AG09319 (cell line): ENCODE data around the gene TJP2.

Source experiments
- DNase-seq: peaks from one replicate; pipeline ENCODE4 v3.0.0-alpha.2; 2010; ENCODE audit warnings: low read depth; ENCODE audit errors: extremely low read depth
- CTCF ChIP-seq: IDR thresholded peaks from 2 replicates; pipeline ENCODE4 v1.5.1; 2011; ENCODE audit warnings: low read depth, mild to moderate bottlenecking, inconsistent platforms, low read length, moderate library complexity

The TJP2 gene

GRCh38 chr9:69261636-69262035 is 87.6 kb downstream of the TJP2 start:
- TF ChIP-seq CTCF: no peak
- DNase-seq: no peak

DNA sequence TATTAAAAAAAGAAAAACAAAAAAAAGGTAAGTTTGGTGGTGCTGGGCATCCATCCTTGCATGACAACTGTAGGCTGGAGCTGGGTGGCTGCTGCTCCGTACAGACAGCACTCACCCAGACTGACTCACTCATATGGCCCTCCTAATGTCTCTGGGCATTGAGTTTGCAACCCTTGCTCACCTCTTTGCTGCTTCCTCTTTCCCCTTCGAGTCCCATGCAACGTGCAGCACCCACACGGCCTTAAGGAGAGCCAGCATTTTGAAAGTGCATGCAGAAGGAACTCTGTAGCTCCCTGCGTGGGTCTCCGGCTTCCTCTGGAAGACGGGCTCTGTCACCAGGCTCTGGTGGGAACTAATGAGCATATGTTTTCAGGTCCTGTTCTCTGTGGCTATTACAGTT is 90.4 kb downstream of the TJP2 start:
- TF ChIP-seq CTCF: no peak
- no peak for DNase-seq

GRCh38 chr9:69265891-69266290 is 91.8 kb downstream of the TJP2 start:
- no peak for DNase-seq
- TF ChIP-seq CTCF: no peak

DNA sequence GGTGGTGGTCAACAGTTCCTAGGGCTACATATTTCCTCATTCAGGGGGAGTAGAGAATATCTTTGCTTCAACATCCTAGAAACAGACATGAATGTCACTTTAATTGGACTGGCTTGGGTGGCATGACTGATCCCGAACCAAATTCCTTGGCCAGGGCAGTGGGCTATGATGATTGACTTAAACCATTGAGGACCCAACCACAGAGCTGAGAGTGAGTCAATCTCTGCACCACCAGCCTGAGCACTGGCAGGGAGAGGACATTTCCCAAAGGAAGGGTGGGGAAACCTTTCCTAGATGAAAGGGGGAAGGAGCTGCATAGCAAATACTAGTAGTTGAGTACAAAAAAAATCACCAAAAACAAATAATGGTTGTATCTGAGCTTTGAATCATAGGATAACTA is 98.1 kb downstream of the TJP2 start:
- no peak for DNase-seq
- TF ChIP-seq CTCF: no peak

- no peak for TF ChIP-seq CTCF
- no peak for DNase-seq
Observed at GRCh38 chr9:69273161-69273560, 99.1 kb downstream of the TJP2 start.

DNA sequence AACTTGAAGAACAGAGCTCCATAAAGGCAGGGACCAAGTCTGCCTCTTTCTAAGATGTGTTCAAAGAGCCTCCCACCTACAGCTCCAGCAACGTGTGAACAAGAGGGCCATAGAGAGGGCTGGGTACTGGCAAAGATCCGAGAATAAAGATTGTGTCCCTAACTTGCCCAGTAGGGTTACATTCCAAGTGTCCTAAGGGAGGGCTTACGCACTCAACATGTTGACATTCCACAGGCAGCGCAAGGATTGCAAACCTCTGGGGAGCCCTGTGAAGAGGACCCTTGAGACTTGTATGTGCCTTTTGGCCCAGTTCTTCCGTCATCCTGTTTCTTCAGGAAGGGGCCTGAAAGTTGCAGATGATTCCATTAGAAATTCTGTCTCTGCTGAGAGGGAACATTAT is 102.7 kb downstream of the TJP2 start:
- DNase-seq: no peak
- no peak for TF ChIP-seq CTCF

GRCh38 chr9:69279084-69279731 is 105.1 kb downstream of the TJP2 start:
- DNase-seq: no peak
- TF ChIP-seq CTCF: no peak
